T-helper 1 cell (primary cell): ENCODE results near the gene FMO1.
A peak's percentile ranks its signal among the peaks of the same experiment; 100 is the strongest.
"Not testable (repeated sequence)": the region's sequence is repeated elsewhere in the genome, so short reads cannot be mapped to it uniquely, and the experiment has no call there.

ENCODE experiments used
- DNase-seq, 5 donors: peaks; one replicate each; pipeline ENCODE4 v3.0.0-alpha.2; 2012 to 2020

FMO1 gene

DNA sequence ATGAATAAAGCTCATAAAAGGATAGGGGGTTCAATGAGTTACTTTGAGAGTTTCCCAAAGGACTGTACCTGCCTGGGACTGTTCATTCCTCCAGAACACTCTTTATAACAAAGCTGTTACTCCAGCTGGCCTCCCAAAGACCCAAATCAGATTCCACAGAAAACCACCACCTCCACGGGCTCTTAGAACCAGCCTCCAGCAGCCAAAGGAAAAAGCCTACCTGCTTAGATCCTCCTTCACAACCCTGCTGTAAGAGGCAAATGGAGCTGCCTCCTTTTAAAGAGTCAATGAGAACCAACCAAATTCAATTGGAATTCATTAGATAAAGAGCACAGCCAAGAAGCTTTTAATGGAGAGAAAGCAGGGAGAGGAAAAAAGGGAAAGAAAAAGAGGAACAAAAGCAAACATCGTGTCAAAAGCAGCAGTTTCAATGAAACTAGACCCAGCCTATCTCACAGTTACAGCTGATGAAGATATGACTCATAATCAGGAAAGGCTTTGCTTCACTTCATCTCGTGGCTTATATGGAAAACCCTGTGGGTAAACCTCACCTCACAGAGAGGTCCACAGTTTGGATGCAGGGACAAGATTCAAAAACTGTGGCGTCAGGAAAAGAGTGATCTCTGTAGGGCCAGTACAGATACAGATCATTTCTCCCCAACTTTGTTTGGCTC lies 37.9 kb downstream of the FMO1 start:
- no peak for DNase-seq

DNA sequence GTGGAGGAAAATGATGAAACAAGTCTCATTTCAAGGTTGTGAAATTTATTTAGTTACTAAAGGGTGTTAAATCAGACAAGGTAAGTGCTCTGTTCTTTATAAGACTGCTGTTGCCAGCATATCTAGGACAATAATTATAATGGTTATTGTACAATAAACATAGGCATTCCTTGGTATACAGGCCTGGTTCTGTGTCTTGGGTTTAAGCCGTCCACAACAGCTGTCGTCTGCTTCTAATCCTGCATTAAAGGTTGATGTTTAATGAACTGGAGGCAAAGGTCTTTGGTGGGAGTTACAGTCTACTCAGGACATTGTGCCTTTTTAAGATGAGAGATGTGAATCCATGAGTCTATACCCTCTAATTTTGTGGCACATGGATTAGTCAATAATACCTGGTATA lies 42.3 kb downstream of the FMO1 start:
- DNase-seq = no peak

- no peak for DNase-seq
Observed at GRCh38 chr1:171292799-171293198, 44.5 kb downstream of the FMO1 start.

- not testable (repeated sequence) for DNase-seq
Observed at GRCh38 chr1:171295383-171295782, 47.1 kb downstream of the FMO1 start.

DNA sequence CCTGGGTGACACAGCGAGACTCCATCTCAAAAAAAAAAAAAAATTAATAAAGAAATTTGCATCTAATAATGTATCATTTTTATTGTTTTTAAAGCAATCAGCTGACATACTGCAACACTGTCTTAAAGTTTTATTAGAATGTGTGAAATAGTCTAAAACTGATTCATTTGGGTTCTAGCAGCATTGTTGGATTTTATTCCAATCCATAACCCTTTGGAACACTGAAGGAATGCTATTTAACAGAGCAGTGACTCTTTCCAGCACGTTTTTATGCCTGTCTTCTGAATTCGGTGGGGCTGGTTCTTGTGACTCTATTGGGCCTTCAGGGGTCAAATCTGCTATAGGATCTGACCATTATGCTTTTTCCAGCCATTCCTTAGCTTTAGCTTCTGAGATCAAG lies 47.5 kb downstream of the FMO1 start:
- no peak for DNase-seq

DNA sequence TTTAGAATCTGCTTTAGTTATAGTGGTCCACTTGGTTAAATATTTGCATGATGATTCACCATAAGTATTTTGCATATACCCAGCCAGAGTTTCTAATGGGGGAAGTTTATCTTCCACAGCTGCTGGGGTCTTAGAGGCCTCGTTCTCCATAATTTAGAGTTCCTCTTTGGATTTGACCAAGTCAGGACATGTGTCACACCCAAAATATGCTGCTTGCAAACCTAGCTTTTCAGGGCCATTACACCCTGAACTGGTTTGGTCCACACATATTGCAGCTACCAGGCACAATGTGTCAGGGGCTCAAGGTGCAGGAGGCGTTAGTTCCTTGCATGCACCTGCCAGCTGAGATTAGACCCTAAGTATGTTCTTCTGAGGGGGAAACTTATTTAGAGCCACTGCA lies 48.6 kb downstream of the FMO1 start:
- no peak for DNase-seq

DNA sequence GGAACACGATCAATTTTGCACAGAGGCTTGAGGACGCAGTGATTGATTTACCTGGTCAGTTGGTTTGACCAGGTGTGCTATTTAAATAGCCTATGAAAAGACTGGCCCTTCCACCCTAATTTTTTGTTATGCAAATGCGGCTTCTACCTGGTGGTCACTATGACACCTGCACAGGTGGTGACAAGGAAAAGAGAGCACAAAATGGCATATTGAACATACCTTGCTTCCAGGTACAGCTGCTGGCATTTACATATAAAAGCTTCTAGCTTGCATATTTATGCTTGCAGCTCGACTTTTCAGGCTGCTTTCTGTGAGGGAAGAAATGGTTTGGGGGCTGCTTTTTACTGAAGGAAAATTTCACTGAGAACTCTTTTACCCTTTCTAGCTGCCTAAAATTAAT lies 50.4 kb downstream of the FMO1 start:
- DNase-seq = no peak

DNA sequence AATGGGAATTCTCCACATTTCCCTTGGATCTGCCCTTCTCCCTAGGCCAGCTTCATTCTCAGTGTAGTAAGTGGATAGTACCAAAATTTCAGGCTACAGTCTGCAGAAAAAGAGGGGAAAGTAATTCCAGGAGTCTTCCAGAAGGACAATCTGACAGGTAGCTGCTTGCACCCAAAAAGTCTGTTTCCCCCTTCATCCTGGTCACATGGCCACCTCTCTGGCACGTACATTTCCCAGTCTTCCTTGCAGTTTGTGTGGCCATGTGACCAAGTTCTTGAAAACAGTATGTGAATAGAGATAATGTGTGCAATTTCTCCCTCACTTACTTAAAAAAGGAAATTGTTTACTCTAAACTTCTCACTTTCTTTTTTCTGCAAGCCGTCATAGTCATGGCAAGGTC lies 51.0 kb downstream of the FMO1 start:
- no peak for DNase-seq

DNA sequence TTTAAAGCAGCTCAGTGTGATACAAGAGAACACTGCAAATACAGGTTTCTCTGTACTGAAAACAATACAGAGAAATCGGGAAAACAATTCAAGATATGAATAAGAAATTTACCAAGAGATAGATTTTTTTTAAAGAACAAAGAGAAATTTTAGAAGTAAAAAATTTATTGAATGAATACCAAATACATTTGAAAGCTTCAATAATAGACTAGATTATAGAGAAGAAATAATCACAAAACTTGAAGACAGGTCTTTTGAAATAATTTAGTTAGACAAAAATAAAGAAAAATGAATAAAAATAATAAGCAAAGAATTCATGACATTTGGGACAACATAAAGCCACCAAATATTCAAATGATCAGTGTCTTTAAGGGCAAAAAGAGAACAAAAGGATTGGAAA lies 52.1 kb downstream of the FMO1 start:
- no peak for DNase-seq

- DNase-seq = no peak
Observed at GRCh38 chr1:171310661-171311087, 62.4 kb downstream of the FMO1 start.

DNA sequence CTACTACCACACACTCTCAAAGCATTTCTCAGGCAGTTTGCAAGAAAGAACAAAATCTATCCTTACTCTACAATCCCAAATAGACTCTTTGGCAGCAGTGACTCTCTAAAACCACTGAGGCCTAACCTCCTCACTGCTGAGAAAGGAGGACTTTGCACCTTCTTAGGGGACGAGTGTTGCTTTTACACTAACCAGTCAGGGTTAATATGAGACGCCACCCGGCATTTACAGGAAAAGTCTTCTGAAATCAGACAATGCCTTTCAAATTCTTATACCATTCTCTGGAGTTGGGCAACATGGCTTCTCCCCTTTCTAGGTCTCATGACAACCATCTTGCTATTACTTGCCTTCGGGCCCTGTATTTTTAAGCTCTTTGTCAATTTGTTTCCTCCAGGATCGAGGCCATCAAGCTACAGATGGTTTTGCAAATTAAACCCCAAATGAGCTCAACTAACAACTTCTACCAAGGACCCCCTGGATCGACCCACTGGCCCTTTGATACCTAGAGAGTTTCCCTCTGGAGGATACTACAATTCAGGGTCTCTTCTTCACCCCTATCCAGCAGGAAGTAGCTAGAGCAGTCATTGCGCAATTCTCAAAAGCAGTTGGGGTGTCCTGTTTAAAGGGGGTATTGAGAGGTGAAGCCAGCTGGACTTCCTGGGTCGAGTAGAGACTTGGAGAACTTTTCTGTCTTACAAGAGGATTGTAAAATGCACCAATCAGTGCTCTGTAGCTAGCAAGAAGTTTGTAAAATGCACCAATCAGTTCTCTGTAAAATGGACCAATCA lies 63.7 kb downstream of the FMO1 start:
- DNase-seq = no peak

GRCh38 chr1:171313319-171313834 lies 65.1 kb downstream of the FMO1 start:
- DNase-seq = no peak

DNA sequence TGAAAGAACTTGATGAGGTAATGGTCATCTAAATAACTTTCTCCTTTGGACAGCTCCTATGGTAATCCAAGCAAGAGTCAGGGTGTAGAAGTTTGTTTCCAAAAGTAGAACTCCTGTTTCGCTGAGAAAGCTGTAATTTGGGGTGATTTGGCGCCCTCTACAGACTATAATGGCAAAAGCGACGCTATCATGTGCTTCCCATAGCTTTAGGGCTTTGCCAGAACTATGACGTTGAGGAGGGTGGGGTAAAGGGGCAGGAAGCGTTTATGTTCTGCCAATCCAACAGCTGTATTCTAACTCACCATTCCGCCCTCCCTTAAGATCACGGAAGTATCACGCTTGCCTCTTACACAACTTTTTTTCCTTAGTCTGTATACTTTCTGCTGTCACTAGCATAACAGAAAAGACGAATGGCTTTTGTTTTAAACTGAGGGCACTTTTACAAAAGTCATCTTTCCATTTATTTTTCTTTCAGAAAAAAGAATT lies 65.6 kb downstream of the FMO1 start, which contains the start of gene FMO4:
Gene FMO4, plus strand, starts transcription at position 349 of the 486 bp plus-strand sequence. CDS start 5,643 bp downstream, outside the sequence.
- peak; percentile 54 to 94 (median 81) for DNase-seq

DNA sequence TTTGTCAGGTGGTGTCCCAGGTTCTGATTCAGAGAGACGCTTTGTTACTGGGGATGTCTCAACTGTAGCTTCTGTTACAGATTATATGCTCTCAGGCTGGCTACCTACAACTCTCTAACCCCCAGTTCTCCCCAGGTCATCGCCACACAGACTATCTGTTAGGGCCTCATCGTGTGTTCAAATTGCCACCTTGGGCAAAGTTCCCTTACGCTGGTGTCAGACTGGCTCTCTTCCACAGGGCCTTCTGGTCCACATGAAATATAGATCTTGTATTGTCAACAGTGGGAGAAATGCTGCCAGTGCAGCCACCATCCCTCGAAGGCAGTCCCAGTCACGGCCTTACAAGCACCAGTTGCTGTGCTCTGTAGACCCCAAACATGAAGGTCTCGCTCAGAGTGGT lies 81.0 kb downstream of the FMO1 start:
- DNase-seq = no peak

DNA sequence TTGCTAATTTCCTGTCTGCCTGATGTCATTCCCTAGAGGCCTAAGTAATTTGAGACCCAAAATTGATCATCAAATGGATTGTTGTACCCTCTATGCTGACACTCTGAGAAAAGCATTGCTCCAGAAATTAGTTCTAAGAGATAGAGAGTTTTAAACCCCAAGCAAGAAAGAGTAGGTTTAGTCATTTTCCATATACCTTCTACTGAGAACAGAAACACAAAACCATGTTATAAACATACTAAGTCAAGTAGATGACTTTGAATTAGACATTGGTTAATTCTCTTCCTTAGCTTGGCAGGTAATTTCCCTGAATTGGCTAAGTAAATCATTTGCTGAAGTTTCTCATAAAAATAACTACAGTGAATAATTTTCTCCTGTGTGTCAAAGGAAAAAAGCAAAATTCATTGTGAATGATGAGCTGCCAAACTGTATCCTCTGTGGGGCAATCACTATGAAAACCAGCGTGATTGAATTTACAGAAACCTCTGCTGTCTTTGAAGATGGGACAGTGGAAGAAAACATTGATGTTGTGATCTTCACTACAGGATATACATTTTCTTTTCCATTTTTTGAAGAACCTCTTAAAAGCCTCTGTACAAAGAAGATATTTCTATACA lies 85.8 kb downstream of the FMO1 start:
- no peak for DNase-seq
